Muscle layer of colon (tissue), 2 donors: ENCODE results near the gene SOX8.
"Not testable (repeated sequence)": the region's sequence is repeated elsewhere in the genome, so short reads cannot be mapped to it uniquely, and the experiment has no call there.

ENCODE experiments used
- H3K27ac ChIP-seq: one replicate; pipeline ENCODE4 v1.7.0; 2013; ENCODE audit warnings: low read depth, mild to moderate bottlenecking, low read length, moderate library complexity
- H3K27me3 ChIP-seq, 2 donors: one replicate each; pipeline ENCODE4 v1.7.0; 2013; ENCODE audit warnings: low read length in 2 of 2, mild to moderate bottlenecking in 2 of 2; ENCODE audit not compliant: insufficient read depth in 2 of 2, control insufficient read depth in 1 of 2
- H3K36me3 ChIP-seq: one replicate; pipeline ENCODE4 v1.7.0; 2013; ENCODE audit warnings: mild to moderate bottlenecking, low read length; ENCODE audit not compliant: insufficient read depth
- H3K4me1 ChIP-seq: one replicate; pipeline ENCODE4 v1.7.0; 2013; ENCODE audit warnings: mild to moderate bottlenecking, low read length; ENCODE audit not compliant: insufficient read depth
- H3K4me3 ChIP-seq, 2 donors: one replicate each; pipeline ENCODE4 v1.7.0; 2013; ENCODE audit warnings: low read length in 2 of 2, low read depth in 1 of 2, mild to moderate bottlenecking in 1 of 2, moderate library complexity in 1 of 2
- H3K9ac ChIP-seq: one replicate; pipeline ENCODE4 v1.7.0; 2013; ENCODE audit warnings: low read length
- H3K9me3 ChIP-seq: one replicate; pipeline ENCODE4 v1.7.0; 2013; ENCODE audit warnings: mild to moderate bottlenecking, low read length
- donor health status: abdominal sarcoma.
- donor health status: Adenocarcinoma of cecum.

SOX8 gene

GRCh38 chr16:943971-944370, 37.6 kb upstream of the SOX8 start:
- no peak overlapping the region for H3K4me3 ChIP-seq
- H3K27me3 ChIP-seq: no peaks in the 10 kb centered on the region
- peaks cover 16% of the 10 kb centered on the region for H3K36me3 ChIP-seq
- no peak overlapping the region for H3K9ac ChIP-seq
- H3K27ac ChIP-seq: no peak overlapping the region
- peaks cover 4% of the 10 kb centered on the region for H3K9me3 ChIP-seq
- no peaks in the 10 kb centered on the region for H3K4me1 ChIP-seq

- Histone ChIP-seq H3K4me3 (no peak overlapping the region), H3K36me3 (peaks cover 11% of the 10 kb centered on the region), H3K9me3 (peaks cover 4% of the 10 kb centered on the region), H3K27me3 (no peaks in the 10 kb centered on the region), H3K4me1 (no peaks in the 10 kb centered on the region), H3K27ac (no peak overlapping the region), H3K9ac (no peak overlapping the region)
These were observed 36.1 kb upstream of the SOX8 start for GRCh38 chr16:945271-946047.

DNA sequence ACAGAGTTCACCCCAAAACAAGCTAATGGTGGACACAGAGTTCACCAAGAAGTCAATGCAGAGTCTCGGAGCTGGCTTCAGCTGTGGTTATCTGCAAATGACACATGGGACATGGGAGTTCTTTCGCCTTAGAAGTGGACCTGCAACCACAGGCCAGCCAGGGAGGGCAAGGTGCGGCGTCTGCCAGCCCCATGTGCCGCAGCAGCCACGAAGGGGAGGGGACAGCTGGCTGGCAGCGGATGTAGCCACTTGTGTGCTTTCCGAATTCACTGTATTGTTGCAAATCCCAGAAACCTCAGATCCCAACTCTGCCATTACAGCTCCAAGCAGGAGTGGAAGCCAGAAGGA, 35.5 kb upstream of the SOX8 start:
- H3K4me1 ChIP-seq: no peaks in the 10 kb centered on the region
- no peak overlapping the region for H3K27ac ChIP-seq
- H3K9me3 ChIP-seq: peaks cover 4% of the 10 kb centered on the region
- H3K36me3 ChIP-seq: peaks cover 11% of the 10 kb centered on the region
- no peak overlapping the region for H3K4me3 ChIP-seq
- no peaks in the 10 kb centered on the region for H3K27me3 ChIP-seq
- no peak overlapping the region for H3K9ac ChIP-seq

DNA sequence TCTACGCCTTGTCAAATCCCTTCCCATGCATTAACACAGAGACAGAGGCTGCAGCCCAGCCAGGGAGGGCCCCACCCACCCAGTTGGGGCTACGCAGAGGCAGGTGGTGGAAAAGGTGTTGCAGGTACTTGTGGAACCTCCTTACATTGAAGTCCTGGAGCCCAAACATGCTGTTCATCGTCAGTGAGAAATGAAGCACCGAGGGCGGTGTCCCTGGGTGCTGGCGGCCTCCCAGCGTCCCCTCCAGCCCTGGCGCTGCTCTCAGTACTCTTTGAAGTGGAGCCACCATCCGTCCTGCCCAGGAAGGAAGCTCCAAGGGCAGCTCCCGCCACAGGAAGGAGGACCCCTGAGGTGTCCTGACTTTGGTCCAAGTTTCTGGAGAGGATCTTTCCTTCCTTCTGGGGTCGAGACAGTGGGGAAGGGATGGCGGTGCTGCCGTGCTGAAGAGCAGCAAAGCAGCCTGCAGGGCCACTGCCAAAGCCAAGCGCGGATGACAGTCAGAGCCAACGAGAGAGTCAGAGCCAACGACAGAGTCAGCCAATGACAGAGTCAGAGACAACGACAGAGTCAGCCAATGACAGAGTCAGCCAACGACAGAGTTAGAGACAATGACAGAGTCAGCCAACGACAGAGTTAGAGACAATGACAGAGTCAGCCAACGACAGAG, 34.2 kb upstream of the SOX8 start:
- no peaks in the 10 kb centered on the region for H3K4me1 ChIP-seq
- H3K9me3 ChIP-seq: no peaks in the 10 kb centered on the region
- H3K9ac ChIP-seq: no peak overlapping the region
- H3K27ac ChIP-seq: no peak overlapping the region
- no peaks in the 10 kb centered on the region for H3K27me3 ChIP-seq
- no peak overlapping the region for H3K4me3 ChIP-seq
- H3K36me3 ChIP-seq: peaks cover 17% of the 10 kb centered on the region

- not testable (repeated sequence) for H3K9ac ChIP-seq, H3K9me3 ChIP-seq, H3K27me3 ChIP-seq, H3K4me3 ChIP-seq, H3K4me1 ChIP-seq, H3K27ac ChIP-seq
- peaks cover 17% of the 10 kb centered on the region for H3K36me3 ChIP-seq
These were observed 33.7 kb upstream of the SOX8 start for GRCh38 chr16:947922-948303.

DNA sequence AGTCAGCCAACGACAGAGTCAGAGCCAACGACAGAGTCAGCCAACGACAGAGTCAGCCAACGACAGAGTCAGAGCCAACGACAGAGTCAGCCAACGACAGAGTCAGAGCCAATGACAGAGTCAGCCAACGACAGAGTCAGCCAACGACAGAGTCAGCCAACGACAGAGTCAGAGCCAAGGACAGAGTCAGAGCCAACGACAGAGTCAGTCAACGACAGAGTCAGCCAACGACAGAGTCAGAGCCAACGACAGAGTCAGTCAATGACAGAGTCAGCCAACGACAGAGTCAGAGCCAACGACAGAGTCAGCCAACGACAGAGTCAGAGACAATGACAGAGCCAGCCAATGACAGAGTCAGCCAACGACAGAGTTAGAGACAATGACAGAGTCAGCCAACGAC, 32.8 kb upstream of the SOX8 start:
- H3K36me3 ChIP-seq: peaks cover 18% of the 10 kb centered on the region
- H3K27me3 ChIP-seq, H3K9ac ChIP-seq, H3K27ac ChIP-seq, H3K4me3 ChIP-seq, H3K4me1 ChIP-seq, H3K9me3 ChIP-seq: not testable (repeated sequence)

- H3K9me3 ChIP-seq, H3K9ac ChIP-seq, H3K27me3 ChIP-seq, H3K4me3 ChIP-seq, H3K4me1 ChIP-seq, H3K27ac ChIP-seq: not testable (repeated sequence)
- H3K36me3 ChIP-seq: peaks cover 28% of the 10 kb centered on the region
These were observed 30.6 kb upstream of the SOX8 start for GRCh38 chr16:950733-951573.

DNA sequence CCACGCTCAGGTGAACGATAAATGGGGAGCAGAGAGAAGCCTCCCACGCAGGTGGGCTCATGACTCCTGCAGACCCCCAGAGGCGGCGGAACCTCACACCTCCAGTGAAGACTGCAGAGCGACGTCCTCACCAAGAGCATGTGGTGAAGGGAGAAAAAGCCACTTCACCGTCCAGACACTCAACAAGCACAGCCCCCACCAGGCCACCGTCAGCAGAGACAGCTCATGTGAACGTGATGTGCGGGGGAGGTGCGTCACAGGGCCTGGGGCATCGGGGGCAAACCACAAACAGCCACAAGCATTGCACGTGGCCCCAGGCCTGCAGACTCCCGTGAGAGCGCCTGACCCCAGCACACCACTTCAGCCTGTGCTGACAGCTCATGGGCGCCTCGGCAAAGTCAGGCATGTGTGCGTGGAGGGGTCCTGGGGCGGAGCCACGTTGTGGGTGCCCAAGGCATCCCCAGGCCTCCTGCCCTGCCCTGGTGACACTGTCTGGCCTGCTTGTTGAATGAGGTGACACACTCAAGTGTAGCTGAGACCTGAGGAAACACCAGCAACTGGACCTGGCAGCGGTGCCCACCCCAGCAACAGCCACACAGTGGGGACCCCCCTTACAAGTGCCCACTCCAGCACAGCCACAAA, 29.8 kb upstream of the SOX8 start:
- Histone ChIP-seq H3K9me3 (no peaks in the 10 kb centered on the region), H3K4me3 (no peak overlapping the region), H3K27me3 (no peaks in the 10 kb centered on the region), H3K9ac (no peak overlapping the region), H3K27ac (no peak overlapping the region), H3K4me1 (no peaks in the 10 kb centered on the region), H3K36me3 (peaks cover 22% of the 10 kb centered on the region)

DNA sequence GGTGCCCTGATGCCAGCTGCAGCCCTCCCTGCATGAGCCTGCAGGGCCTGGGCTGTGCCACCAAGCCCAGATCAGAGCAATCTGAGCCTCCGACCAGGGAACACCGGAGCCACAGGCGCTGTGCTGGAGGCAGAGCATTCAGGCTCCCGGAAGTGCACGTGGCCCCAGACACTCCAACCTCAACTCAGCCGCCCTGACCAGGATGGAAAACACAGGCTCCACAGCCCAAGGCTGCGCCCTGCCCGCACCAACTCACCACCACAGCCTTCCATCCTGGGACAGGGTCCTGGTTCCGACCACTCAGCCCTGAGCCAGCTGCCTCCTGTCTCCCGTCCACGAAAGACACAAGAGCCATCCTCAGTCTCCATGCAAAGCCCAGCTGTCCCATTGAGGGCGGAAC, 29.2 kb upstream of the SOX8 start:
- Histone ChIP-seq H3K36me3 (peaks cover 17% of the 10 kb centered on the region), H3K27me3 (no peaks in the 10 kb centered on the region), H3K4me1 (no peaks in the 10 kb centered on the region), H3K27ac (no peak overlapping the region), H3K9ac (no peak overlapping the region), H3K9me3 (no peaks in the 10 kb centered on the region), H3K4me3 (no peak overlapping the region)

DNA sequence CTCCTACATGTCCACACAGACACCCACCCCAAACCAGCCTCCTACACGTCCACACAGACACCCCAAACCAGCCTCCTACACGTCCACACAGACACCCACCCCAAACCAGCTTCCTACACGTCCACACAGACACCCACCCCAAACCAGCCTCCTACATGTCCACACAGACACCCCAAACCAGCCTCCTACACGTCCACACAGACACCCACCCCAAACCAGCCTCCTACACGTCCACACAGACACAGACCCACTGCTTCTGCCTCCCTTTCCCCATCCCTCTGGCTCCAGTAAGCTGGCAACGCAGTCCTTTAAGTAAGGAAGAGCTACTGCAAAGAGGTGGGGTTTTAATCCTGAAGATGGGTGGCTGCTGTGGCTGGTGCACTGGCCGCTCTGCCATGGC, 27.8 kb upstream of the SOX8 start:
- H3K36me3 ChIP-seq: peaks cover 17% of the 10 kb centered on the region
- H3K4me3 ChIP-seq, H3K9me3 ChIP-seq, H3K9ac ChIP-seq, H3K27me3 ChIP-seq, H3K4me1 ChIP-seq, H3K27ac ChIP-seq: not testable (repeated sequence)

DNA sequence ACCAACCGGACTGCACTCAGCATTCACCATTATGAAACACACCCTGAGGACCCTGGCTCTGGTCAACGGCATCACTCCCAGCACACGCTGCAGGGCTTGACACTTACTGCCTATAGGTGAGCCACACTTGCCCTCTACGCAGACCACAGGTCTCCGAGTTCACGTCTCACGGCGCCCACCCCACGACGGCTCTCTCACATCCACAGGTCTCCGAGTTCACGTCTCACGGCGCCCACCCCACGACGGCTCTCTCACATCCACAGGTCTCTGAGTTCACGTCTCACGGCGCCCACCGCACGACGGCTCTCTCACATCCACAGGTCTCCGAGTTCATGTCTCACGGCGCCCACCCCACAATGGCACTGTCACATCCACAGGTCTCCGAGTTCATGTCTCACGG, 25.8 kb upstream of the SOX8 start:
- H3K4me3 ChIP-seq, H3K9ac ChIP-seq, H3K27ac ChIP-seq, H3K4me1 ChIP-seq, H3K9me3 ChIP-seq, H3K27me3 ChIP-seq: not testable (repeated sequence)
- peaks cover 17% of the 10 kb centered on the region for H3K36me3 ChIP-seq
